D721Med (cell line): ENCODE results near the gene GC.
"Not testable (repeated sequence)": the region's sequence is repeated elsewhere in the genome, so short reads cannot be mapped to it uniquely, and the experiment has no call there.

Source experiments
- DNase-seq: peaks from one replicate; pipeline ENCODE4 v3.0.0; 2011; ENCODE audit warnings: low spot score; ENCODE audit not compliant: insufficient read length
- FAIRE-seq: peaks from 2 replicates; lab custom pipeline; 2011; peaks lifted over from hg19 to GRCh38; lab: Jason Lieb, UNC
- TF ChIP-seq, protein P1 (sequence below): IDR thresholded peaks from 2 replicates; pipeline ENCODE4 v1.5.1; 2012; ENCODE audit warnings: mild to moderate bottlenecking, control low read depth; ENCODE audit not compliant: insufficient read depth; ENCODE audit errors: missing control alignments

GC gene

GRCh38 chr4:71768123-71768522, 15.8 kb downstream of the GC start:
- no peak for DNase-seq
- no peak for FAIRE-seq
- TF ChIP-seq, protein P1, sequence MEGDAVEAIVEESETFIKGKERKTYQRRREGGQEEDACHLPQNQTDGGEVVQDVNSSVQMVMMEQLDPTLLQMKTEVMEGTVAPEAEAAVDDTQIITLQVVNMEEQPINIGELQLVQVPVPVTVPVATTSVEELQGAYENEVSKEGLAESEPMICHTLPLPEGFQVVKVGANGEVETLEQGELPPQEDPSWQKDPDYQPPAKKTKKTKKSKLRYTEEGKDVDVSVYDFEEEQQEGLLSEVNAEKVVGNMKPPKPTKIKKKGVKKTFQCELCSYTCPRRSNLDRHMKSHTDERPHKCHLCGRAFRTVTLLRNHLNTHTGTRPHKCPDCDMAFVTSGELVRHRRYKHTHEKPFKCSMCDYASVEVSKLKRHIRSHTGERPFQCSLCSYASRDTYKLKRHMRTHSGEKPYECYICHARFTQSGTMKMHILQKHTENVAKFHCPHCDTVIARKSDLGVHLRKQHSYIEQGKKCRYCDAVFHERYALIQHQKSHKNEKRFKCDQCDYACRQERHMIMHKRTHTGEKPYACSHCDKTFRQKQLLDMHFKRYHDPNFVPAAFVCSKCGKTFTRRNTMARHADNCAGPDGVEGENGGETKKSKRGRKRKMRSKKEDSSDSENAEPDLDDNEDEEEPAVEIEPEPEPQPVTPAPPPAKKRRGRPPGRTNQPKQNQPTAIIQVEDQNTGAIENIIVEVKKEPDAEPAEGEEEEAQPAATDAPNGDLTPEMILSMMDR, result no peak

DNA sequence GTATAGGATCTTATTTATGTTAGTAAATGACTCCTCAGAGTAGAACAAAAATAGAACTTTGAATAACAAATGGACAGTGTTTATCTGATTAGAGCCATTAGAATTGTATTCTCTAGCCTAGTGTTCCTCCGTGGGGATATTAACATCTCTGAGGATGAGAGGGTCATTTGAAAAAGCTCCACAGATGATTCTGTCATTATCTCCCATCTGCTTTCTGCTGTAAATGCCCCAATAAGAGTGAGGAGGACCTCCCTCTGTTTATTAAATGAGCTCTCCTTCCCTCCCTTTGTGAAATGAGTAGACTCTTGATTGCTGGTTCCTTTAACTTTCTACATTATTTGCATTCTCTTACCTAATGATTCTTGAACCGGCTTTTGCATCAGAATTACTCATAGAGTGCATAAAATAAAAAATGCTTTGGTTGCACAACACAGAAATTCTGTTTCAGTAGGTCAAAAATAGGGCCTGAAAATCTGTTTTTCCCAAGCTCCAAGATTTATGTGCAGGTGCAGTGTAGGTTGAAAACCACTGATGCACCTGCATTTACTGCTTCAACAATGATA, 18.0 kb downstream of the GC start:
- DNase-seq, result no peak
- no peak for FAIRE-seq
- TF ChIP-seq, protein P1, result no peak

GRCh38 chr4:71765350-71765749, 18.5 kb downstream of the GC start:
- FAIRE-seq (no peak), DNase-seq (no peak)
- TF ChIP-seq, protein P1, result no peak

DNA sequence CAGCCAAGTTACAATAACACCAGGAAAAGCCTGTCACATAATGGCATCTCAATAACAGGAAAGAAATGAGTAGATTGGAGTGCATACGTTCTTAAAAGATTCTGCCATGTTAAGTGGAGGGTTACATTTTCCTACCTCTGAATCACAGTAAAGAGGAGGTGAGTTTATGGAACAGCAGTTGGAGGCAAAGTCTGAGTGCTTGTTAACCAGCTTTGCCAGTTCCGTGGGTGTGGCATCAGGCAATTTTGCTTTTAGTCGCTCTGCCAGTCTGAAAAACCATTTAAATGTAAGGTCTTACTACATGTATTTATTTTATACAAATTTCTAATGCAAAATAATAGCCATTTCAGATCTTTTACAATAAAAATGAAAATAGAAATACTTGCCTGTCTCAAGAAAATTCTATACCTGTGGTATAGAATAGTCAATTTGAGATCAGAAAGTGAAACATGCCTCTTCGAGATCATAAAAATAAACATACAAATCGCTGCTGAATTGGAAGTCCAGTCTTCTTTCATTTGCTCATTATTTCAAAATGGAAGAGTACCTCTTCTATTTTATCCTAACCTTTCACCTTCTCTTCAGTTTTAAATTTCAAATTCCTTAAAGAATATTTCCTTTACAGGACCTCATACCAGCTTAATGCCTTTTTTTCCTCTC, 31.4 kb downstream of the GC start:
- FAIRE-seq (no peak), DNase-seq (no peak)
- TF ChIP-seq, protein P1, result no peak

DNA sequence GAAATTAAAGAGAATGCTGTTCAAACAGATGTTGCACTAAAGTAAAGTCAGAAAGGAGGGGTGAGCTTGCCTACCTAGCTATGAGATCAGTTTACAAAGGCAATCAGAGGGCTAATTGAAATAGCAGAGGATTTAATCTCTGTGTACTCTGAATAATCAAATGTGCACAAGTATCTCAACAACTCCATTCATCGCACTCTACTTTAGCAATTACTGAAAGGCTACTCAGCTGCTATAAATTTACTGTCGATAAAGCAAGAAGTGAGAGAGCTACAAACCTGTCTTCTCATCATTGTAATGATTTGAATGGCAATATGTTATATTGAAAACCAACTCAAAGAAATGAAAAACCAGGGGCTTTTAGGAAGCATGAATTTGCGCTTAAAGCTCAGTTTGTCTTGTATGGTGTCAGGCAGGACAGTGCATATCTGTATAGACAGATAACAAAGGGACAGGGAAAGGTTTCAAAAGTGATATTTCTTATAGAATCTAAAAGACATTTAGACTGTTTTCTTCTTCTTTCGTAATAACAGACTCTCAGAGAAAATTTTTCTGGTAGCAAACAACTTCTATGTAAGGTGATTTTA, 34.8 kb downstream of the GC start:
- FAIRE-seq, result no peak
- TF ChIP-seq, protein P1, result no peak
- no peak for DNase-seq

- no peak for FAIRE-seq
- DNase-seq, result no peak
- TF ChIP-seq, protein P1, result no peak
Observed at GRCh38 chr4:71746379-71746778, 37.5 kb downstream of the GC start.

- DNase-seq, FAIRE-seq: not testable (repeated sequence)
Observed at GRCh38 chr4:71738782-71739181, 45.1 kb downstream of the GC start.
